ENCODE measurements around the gene CELF6.

CELF6 gene

DNA sequence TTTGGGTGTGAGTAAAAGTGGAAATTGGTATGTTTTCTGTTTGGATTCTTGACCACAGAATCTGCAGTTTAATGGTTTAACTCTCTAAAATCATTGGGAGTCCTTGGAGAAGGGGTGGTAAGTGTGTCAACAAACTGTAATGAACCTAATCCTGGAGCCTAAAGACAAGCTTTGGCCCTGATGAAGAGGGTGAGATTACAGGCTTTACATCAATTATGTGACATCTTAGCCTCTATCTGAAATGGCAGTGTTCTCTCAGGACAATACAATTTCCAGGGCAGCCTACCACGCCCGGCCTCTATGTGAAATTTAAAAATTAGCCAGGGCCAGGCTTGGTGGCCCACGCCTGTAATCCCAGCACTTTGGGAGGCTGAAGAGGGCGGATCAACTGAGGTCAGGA is 84.7 kb downstream of the CELF6 start:
- Histone ChIP-seq H3K23ac (ENCODE audit: low read length in 2 of 2) (no peak overlapping the region), H3K4me3 (ENCODE audit: insufficient read depth in 1 of 2, low read depth in 1 of 2, low read length in 2 of 2) (no peak overlapping the region)

More for the DNA sequence above, 84.7 kb downstream of the CELF6 start:
- no peak for DNase-seq
- Histone ChIP-seq H2BK120ac (ENCODE audit: low read depth, low read length) (no peak overlapping the region), H3K27me3 (ENCODE audit: control insufficient read depth in 1 of 2, insufficient read depth in 1 of 2, low read length in 2 of 2) (no peaks in the 10 kb centered on the region), H4K91ac (ENCODE audit: low read length) (peak overlapping the region; percentile 85), H3K36me3 (ENCODE audit: control insufficient read depth in 1 of 2, insufficient read depth in 2 of 2, low read depth in 1 of 2, low read length in 2 of 2) (peaks cover 0 to 8% of the 10 kb centered on the region in 2 experiments), H4K8ac (ENCODE audit: low read length) (peak overlapping the region; percentile 30), H3K4ac (ENCODE audit: low read depth in 1 of 2, low read length in 2 of 2) (no peak overlapping the region), H2BK12ac (ENCODE audit: low read length in 2 of 2) (peak overlapping the region in 1 of 2 experiments; percentile 83), H2BK15ac (ENCODE audit: low read depth, poor library complexity, severe bottlenecking) (no peak overlapping the region), H2AK5ac (ENCODE audit: low read length, severe bottlenecking) (peak overlapping the region; percentile 93), H3K4me1 (ENCODE audit: control insufficient read depth, insufficient read depth, low read depth, low read length) (peaks cover 17% of the 10 kb centered on the region), H3K79me1 (replicated peaks; ENCODE audit: low read length, poor library complexity, severe bottlenecking) (peaks cover 11% of the 10 kb centered on the region), H3K4me2 (ENCODE audit: low read length, poor library complexity, severe bottlenecking) (no peak overlapping the region), H2AFZ (ENCODE audit: low read depth, low read length) (no peak overlapping the region), H3K27ac (ENCODE audit: low read length, poor library complexity, severe bottlenecking) (no peak overlapping the region), H3K14ac (ENCODE audit: low read length in 2 of 2) (no peak overlapping the region), H2BK5ac (ENCODE audit: low read depth, low read length, poor library complexity, severe bottlenecking) (no peak overlapping the region), H3K9ac (ENCODE audit: low read length) (peak overlapping the region; percentile 17), H3K18ac (ENCODE audit: low read depth in 1 of 2, low read length in 2 of 2) (peak overlapping the region in 1 of 2 experiments; percentile 41), H3K9me3 (ENCODE audit: control insufficient read depth, low read length) (no peaks in the 10 kb centered on the region)
- 97% methylated on average over 4 of the region's 4 CpGs for WGBS

Measured in mesenchymal stem cell (in vitro differentiated cells and primary cell).